Keratinocyte (primary cell): ENCODE measurements around the gene PRKCH. TPM values are rescaled to one million over a fixed set of nuclear protein-coding genes. Genes with fewer than 3 reads are reported as not detected.

Experiments
- DNase-seq: peaks from one replicate; pipeline ENCODE4 v3.0.0-alpha.2; 2011; ENCODE audit warnings: low read depth, missing footprints, low spot score
- FAIRE-seq: peaks from 2 replicates; lab custom pipeline; 2011; peaks lifted over from hg19 to GRCh38; lab: Jason Lieb, UNC
- H2AFZ ChIP-seq: 2 replicates; pipeline ENCODE4 v1.6.0; 2012; ENCODE audit warnings: low read length, control low read depth, inconsistent platforms; ENCODE audit not compliant: control insufficient read depth
- H3K27ac ChIP-seq: 2 replicates; pipeline ENCODE4 v1.5.1; 2011; ENCODE audit warnings: low read length; ENCODE audit not compliant: control insufficient read depth, insufficient read depth
- H3K27me3 ChIP-seq: 3 replicates; pipeline ENCODE4 v1.6.0; 2011; ENCODE audit warnings: low read length; ENCODE audit not compliant: control insufficient read depth, insufficient read depth; ENCODE audit errors: extremely low read depth
- H3K36me3 ChIP-seq, 2 experiments: 2 replicates in 1 of 2; 3 replicates in 1 of 2; pipeline ENCODE4 v1.5.1; 2011; ENCODE audit warnings: low read length in 2 of 2, mild to moderate bottlenecking in 1 of 2; ENCODE audit not compliant: control insufficient read depth in 2 of 2, insufficient read depth in 2 of 2; ENCODE audit errors: extremely low read depth in 1 of 2
- H3K4me1 ChIP-seq: 3 replicates; pipeline ENCODE4 v1.5.1; 2011; ENCODE audit warnings: low read length; ENCODE audit not compliant: control insufficient read depth, insufficient read depth; ENCODE audit errors: extremely low read depth
- H3K4me2 ChIP-seq: 3 replicates; pipeline ENCODE4 v1.6.0; 2011; ENCODE audit warnings: low read depth, low read length; ENCODE audit not compliant: control insufficient read depth, insufficient read depth; ENCODE audit errors: extremely low read depth
- H3K4me3 ChIP-seq, 3 experiments: fragments of 200-600 bp in 1 of 3; sonication (generic) in 1 of 3; 2 replicates in 2 of 3; 3 replicates in 1 of 3; pipeline ENCODE4 v1.5.1; 2011 to 2016; ENCODE audit warnings: low read length in 3 of 3, mild to moderate bottlenecking in 3 of 3, control low read depth in 2 of 3, inconsistent platforms in 1 of 3, low read depth in 1 of 3, mixed read lengths in 1 of 3, mixed run types in 1 of 3, moderate library complexity in 1 of 3; ENCODE audit not compliant: control insufficient read depth in 2 of 3, insufficient read depth in 2 of 3; ENCODE audit errors: extremely low read depth in 1 of 3
- H3K79me2 ChIP-seq: 2 replicates; pipeline ENCODE4 v1.6.0; 2012; ENCODE audit warnings: low read length; ENCODE audit not compliant: control insufficient read depth, insufficient read depth
- H3K9ac ChIP-seq: 3 replicates; pipeline ENCODE4 v1.6.0; 2011; ENCODE audit warnings: low read length; ENCODE audit not compliant: control insufficient read depth, insufficient read depth; ENCODE audit errors: extremely low read depth
- H3K9me1 ChIP-seq: 3 replicates; pipeline ENCODE4 v1.6.0; 2011; ENCODE audit warnings: low read length; ENCODE audit not compliant: control insufficient read depth, insufficient read depth; ENCODE audit errors: extremely low read depth
- H3K9me3 ChIP-seq: 2 replicates; pipeline ENCODE4 v1.5.1; 2012; ENCODE audit warnings: low read depth, low read length; ENCODE audit not compliant: control insufficient read depth
- H4K20me1 ChIP-seq: 3 replicates; pipeline ENCODE4 v1.6.0; 2011; ENCODE audit warnings: low read length; ENCODE audit not compliant: control insufficient read depth, insufficient read depth; ENCODE audit errors: extremely low read depth
- EZH2 ChIP-seq: IDR thresholded peaks from one replicate; pipeline ENCODE4 v1.6.1; 2012; ENCODE audit warnings: inconsistent platforms, mild to moderate bottlenecking, low read length, moderate library complexity
- dilution Hi-C: fragments of 300-500 bp; cut with MboI; formaldehyde crosslinking; loops from one replicate; pipeline ENCODE4 v1.7.0; 2020; ENCODE audit warnings: low sequenced_read_pairs; ENCODE audit not compliant: extremely low pct_ligation_motif_present
- polyA plus RNA-seq, 5 experiments: library from polyadenylated mRNA; depleted of rRNA in 3 of 5; stranded (reverse) in 3 of 5; stranded (forward) in 1 of 5; unstranded in 1 of 5; fragments of >200 nt; gene quantifications; 1 replicate in 1 of 5; 2 replicates in 3 of 5; 3 replicates in 1 of 5; pipeline versions ENCODE4 v1.2.1 to v1.2.3, GENCODE V29; 2011 to 2012; ENCODE audit warnings: missing spikeins in 2 of 5, low read depth in 1 of 5, low replicate concordance in 1 of 5
- TF ChIP-seq, protein P1 (sequence below), 3 experiments: IDR thresholded peaks in 1 of 3; conservative IDR thresholded peaks in 1 of 3; optimal IDR thresholded peaks in 1 of 3; 2 replicates in 2 of 3; 3 replicates in 1 of 3; pipeline versions ENCODE3 to v1.5.1; 2011; ENCODE audit warnings: low read length in 3 of 3, mild to moderate bottlenecking in 3 of 3, moderate library complexity in 2 of 3, control low read depth in 1 of 3, inconsistent platforms in 1 of 3; ENCODE audit not compliant: insufficient read depth in 2 of 3; ENCODE audit errors: extremely low read depth in 1 of 3

PRKCH gene
- polyA plus RNA-seq, 1 donor (not counting 4 experiments of a cell fraction or from before 2014, with no cell fraction given): 13.7 TPM

DNA sequence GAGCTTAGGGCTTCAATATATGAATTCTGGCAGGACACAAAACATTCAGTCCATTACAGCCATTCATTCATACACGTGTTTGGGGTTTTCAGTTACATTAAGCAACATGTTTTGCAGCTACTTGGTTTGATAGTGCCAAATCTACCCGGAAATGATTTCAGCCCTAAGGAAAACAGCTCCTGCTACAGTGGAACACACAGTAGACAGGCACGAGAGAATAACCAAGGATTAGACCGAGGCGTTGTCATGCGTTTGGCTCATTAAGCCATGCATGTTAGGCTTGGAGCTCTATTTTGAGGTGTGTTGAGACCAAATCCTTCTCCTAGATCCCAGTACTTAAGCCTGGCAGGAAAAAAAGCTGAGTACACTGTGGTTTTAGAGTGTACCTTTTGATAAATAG lies 177.4 kb downstream of the PRKCH start:
- Histone ChIP-seq H3K9me1 (no peaks in the 10 kb centered on the region), H3K4me3 (no peak overlapping the region), H3K27ac (no peak overlapping the region), H3K27me3 (no peaks in the 10 kb centered on the region), H3K9ac (no peak overlapping the region), H3K4me2 (no peak overlapping the region), H3K9me3 (no peaks in the 10 kb centered on the region), H4K20me1 (no peaks in the 10 kb centered on the region), H3K79me2 (no peaks in the 10 kb centered on the region), H3K4me1 (peaks cover 26% of the 10 kb centered on the region), H3K36me3 (no peaks in the 10 kb centered on the region), H2AFZ (no peak overlapping the region)
- dilution Hi-C loops: no loop called here
- TF ChIP-seq, protein P1, sequence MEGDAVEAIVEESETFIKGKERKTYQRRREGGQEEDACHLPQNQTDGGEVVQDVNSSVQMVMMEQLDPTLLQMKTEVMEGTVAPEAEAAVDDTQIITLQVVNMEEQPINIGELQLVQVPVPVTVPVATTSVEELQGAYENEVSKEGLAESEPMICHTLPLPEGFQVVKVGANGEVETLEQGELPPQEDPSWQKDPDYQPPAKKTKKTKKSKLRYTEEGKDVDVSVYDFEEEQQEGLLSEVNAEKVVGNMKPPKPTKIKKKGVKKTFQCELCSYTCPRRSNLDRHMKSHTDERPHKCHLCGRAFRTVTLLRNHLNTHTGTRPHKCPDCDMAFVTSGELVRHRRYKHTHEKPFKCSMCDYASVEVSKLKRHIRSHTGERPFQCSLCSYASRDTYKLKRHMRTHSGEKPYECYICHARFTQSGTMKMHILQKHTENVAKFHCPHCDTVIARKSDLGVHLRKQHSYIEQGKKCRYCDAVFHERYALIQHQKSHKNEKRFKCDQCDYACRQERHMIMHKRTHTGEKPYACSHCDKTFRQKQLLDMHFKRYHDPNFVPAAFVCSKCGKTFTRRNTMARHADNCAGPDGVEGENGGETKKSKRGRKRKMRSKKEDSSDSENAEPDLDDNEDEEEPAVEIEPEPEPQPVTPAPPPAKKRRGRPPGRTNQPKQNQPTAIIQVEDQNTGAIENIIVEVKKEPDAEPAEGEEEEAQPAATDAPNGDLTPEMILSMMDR (optimal IDR thresholded peaks at IDR 0.05 in 1 of 3, IDR thresholded peaks at IDR 0.05 in 1 of 3, conservative IDR thresholded peaks at IDR 0.05 in 1 of 3; ENCODE audit: extremely low read depth in 1 of 3, insufficient read depth in 2 of 3, low read length in 3 of 3): no peak
- TF ChIP-seq EZH2: no peak
- no peak for DNase-seq
- peak; percentile 17 for FAIRE-seq

DNA sequence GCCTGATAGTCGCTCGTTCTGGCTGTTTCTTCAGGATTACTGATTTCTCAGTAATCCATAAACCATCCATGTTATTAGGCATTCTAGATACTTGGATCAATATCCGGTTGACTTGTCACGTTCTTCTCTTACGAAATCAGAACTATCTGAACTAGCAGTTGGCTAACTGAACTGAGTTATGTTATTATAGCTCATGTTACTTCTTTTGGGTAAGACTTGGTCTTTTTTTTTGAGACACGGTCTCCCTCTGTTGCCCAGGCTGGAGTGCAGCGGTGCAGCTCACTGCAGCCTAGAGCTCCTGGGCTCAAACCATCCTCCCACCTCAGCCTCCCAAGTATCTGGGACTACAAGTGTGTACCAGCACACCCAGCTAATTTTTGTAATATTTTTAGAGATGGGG lies 178.6 kb downstream of the PRKCH start:
- H3K9me1 ChIP-seq: no peaks in the 10 kb centered on the region
- H4K20me1 ChIP-seq: no peaks in the 10 kb centered on the region
- H3K4me1 ChIP-seq: peaks cover 26% of the 10 kb centered on the region
- H3K4me2 ChIP-seq: no peak overlapping the region
- H3K36me3 ChIP-seq: no peaks in the 10 kb centered on the region
- DNase-seq: no peak
- dilution Hi-C loops: no loop called here
- no peak overlapping the region for H3K9ac ChIP-seq
- no peaks in the 10 kb centered on the region for H3K27me3 ChIP-seq
- no peak overlapping the region for H3K4me3 ChIP-seq
- H2AFZ ChIP-seq: no peak overlapping the region
- H3K79me2 ChIP-seq: no peaks in the 10 kb centered on the region
- TF ChIP-seq, protein P1 (optimal IDR thresholded peaks at IDR 0.05 in 1 of 3, IDR thresholded peaks at IDR 0.05 in 1 of 3, conservative IDR thresholded peaks at IDR 0.05 in 1 of 3; ENCODE audit: extremely low read depth in 1 of 3, insufficient read depth in 2 of 3, low read length in 3 of 3): no peak
- no peak for TF ChIP-seq EZH2
- no peaks in the 10 kb centered on the region for H3K9me3 ChIP-seq
- no peak for FAIRE-seq
- H3K27ac ChIP-seq: no peak overlapping the region
